ENCODE results near the gene SESTD1. TPM values are rescaled to one million over a fixed set of nuclear protein-coding genes. Genes with fewer than 3 reads are reported as not detected.

Gene SESTD1
- total and polyA plus RNA-seq, 11 donors = 2.9 to 48.7 (median 31.8) TPM

DNA sequence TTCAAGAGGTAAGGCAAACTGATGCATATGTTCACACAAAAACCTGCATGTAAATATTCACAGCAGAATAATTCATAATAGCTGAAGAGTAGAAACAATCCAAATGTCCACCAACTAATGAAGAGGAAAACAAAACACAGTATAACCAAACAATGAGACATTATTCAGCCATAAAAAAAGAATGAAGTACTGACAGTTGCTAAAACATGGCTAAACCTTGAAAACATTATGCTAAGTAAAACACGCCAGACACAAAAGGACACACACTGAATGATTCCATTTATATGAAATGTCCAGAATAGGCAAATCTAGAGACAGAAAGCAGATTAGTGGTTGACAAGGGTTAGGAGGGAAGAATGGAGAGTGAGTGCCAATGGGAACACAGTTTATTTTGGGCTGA, 86.9 kb downstream of the SESTD1 start:
- no peak overlapping the region for H3K4me3 ChIP-seq
- H3K9me3 ChIP-seq = no peaks in the 10 kb centered on the region
- no peaks in the 10 kb centered on the region for H3K27me3 ChIP-seq
- DNase-seq (no peak), ATAC-seq (no peak)
- intact Hi-C loops (cut with DNase I) = no loop called here
- H3K27ac ChIP-seq = no peak overlapping the region
- peaks cover 0 to 46% (median 18%) of the 10 kb centered on the region in 9 donors for H3K36me3 ChIP-seq
- 87 to 96% (median 90%) methylated on average over 1 of the region's 1 CpG for WGBS, 4 donors
- TF ChIP-seq, protein P1, sequence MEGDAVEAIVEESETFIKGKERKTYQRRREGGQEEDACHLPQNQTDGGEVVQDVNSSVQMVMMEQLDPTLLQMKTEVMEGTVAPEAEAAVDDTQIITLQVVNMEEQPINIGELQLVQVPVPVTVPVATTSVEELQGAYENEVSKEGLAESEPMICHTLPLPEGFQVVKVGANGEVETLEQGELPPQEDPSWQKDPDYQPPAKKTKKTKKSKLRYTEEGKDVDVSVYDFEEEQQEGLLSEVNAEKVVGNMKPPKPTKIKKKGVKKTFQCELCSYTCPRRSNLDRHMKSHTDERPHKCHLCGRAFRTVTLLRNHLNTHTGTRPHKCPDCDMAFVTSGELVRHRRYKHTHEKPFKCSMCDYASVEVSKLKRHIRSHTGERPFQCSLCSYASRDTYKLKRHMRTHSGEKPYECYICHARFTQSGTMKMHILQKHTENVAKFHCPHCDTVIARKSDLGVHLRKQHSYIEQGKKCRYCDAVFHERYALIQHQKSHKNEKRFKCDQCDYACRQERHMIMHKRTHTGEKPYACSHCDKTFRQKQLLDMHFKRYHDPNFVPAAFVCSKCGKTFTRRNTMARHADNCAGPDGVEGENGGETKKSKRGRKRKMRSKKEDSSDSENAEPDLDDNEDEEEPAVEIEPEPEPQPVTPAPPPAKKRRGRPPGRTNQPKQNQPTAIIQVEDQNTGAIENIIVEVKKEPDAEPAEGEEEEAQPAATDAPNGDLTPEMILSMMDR (IDR thresholded peaks at IDR 0.05) = no peak
- no peak for TF ChIP-seq POLR2A (IDR thresholded peaks at IDR 0.05)
- peaks cover 0 to 7% (median 0%) of the 10 kb centered on the region in 12 donors for H3K4me1 ChIP-seq

DNA sequence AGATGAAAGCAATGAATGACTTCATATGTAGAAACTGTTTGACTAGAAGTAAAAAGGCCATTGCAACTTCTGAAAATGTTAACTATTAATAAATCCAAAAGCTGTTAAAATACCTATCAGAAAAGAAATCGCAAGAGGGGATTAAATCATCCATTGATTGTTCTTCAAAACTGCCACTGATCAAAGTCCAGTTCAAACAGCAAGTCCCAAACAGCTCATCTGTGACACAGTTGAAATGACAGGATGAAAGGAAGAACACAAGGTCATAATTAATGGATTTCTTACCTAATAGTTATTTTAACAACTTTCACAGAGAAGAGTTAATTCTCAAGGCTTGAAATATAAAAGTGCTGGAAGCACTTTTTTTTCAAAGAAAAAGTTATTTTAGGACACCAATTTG, 90.4 kb downstream of the SESTD1 start:
- ATAC-seq (no peak), DNase-seq (no peak)
- Histone ChIP-seq H3K36me3 (peaks cover 0 to 44% (median 18%) of the 10 kb centered on the region in 9 donors), H3K4me1 (peaks cover 0 to 3% (median 0%) of the 10 kb centered on the region in 12 donors), H3K4me3 (no peak overlapping the region), H3K27me3 (no peaks in the 10 kb centered on the region), H3K9me3 (no peaks in the 10 kb centered on the region), H3K27ac (no peak overlapping the region)
- 94 to 100% (median 97%) methylated on average over 1 of the region's 1 CpG for WGBS, 4 donors
- no peak for TF ChIP-seq POLR2A (IDR thresholded peaks at IDR 0.05)
- TF ChIP-seq, protein P1 (IDR thresholded peaks at IDR 0.05) = no peak
- intact Hi-C loops (cut with DNase I) = no loop called here

DNA sequence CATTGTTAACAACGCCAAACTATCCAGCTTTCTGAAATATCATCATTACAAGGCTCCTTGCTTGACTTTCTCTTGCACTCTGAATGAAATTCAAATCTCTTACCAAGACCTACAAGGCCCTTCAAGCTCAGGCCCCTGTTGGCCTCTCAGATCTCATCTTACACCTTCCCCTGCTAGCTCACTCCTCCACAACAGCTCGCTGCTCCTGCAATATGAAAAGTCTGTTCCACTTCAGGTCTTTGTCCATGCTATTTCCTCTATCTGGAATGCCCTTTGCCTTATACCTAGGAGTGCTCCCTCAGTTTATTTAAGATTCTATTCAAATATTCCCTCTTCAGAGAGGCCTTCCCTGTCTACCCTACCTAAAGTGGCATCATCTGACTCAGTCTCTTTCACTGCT, 91.7 kb downstream of the SESTD1 start:
- ATAC-seq = no peak
- Histone ChIP-seq H3K27ac (no peak overlapping the region), H3K4me3 (no peak overlapping the region), H3K27me3 (no peaks in the 10 kb centered on the region), H3K9me3 (no peaks in the 10 kb centered on the region), H3K4me1 (no peaks in the 10 kb centered on the region), H3K36me3 (peaks cover 0 to 54% (median 18%) of the 10 kb centered on the region in 9 donors)
- DNase-seq = no peak
- no peak for TF ChIP-seq POLR2A (IDR thresholded peaks at IDR 0.05)
- TF ChIP-seq, protein P1 (IDR thresholded peaks at IDR 0.05) = no peak
- 96 to 98% (median 97%) methylated on average over 2 of the region's 2 CpGs for WGBS, 4 donors
- intact Hi-C loops (cut with DNase I) = no loop called here

DNA sequence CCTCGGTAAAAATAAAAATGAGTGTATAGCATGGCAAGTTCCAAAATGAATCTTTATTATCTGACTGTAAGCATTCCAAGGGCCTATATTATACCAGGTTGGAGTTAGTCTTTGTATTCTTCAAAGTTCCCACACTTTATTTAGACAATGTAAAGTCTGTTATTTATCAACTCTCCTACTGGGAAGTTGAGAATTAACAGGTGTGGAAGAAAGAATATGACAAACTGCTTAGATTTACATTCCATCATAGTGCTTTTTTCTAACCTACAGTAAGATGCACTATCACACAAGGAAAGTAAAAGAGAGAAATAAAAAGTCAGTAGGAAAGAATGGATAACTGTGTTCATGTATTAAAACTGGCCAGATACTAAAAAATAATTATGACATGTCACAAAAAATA, 93.3 kb downstream of the SESTD1 start:
- Histone ChIP-seq H3K27ac (no peak overlapping the region), H3K27me3 (no peaks in the 10 kb centered on the region), H3K4me1 (no peaks in the 10 kb centered on the region), H3K36me3 (peaks cover 0 to 48% (median 18%) of the 10 kb centered on the region in 9 donors), H3K4me3 (no peak overlapping the region), H3K9me3 (peaks cover 0 to 4% (median 0%) of the 10 kb centered on the region in 12 donors)
- TF ChIP-seq POLR2A (IDR thresholded peaks at IDR 0.05) = no peak
- TF ChIP-seq, protein P1 (IDR thresholded peaks at IDR 0.05) = no peak
- ATAC-seq = no peak
- intact Hi-C loops (cut with DNase I) = no loop called here
- no peak for DNase-seq
- 90 to 94% (median 91%) methylated on average over 1 of the region's 1 CpG for WGBS, 4 donors

Data from heart left ventricle (tissue), 16 donors.